ENCODE data around the gene SCGB1C2.

GRCh38 chr17:151886-152859, 14.8 kb downstream of the SCGB1C2 start:
- TF ChIP-seq CTCF (optimal IDR thresholded peaks at IDR 0.05 in 1 of 3, IDR thresholded peaks at IDR 0.05 in 1 of 3, conservative IDR thresholded peaks at IDR 0.05 in 1 of 3; ENCODE audit: extremely low read depth in 1 of 3, insufficient read depth in 2 of 3, low read length in 3 of 3) (no peak), EZH2 (IDR thresholded peaks at IDR 0.05; ENCODE audit: low read length) (no peak)

Data from keratinocyte (primary cell).